NCI-H2029 treated with DMSO at 0.1 percent for 48 hours (cell line): Measurements from ENCODE around the gene ABLIM1.

Experiments used
- DNase-seq: peaks from one replicate; lab custom pipeline; 2025; lab: John Stamatoyannopoulos, UW

ABLIM1 gene

GRCh38 chr10:114487815-114488536, 170.1 kb downstream of the ABLIM1 start:
- no peak for DNase-seq

GRCh38 chr10:114486938-114487814, 170.9 kb downstream of the ABLIM1 start:
- DNase-seq, result no peak

- no peak for DNase-seq
Measured at GRCh38 chr10:114485696-114486400, 172.2 kb downstream of the ABLIM1 start.

- no peak for DNase-seq
Measured at GRCh38 chr10:114483575-114483974, 174.5 kb downstream of the ABLIM1 start.

- no peak for DNase-seq
Measured at GRCh38 chr10:114482480-114483304, 175.4 kb downstream of the ABLIM1 start.

- no peak for DNase-seq
Measured at GRCh38 chr10:114481055-114481454, 177.0 kb downstream of the ABLIM1 start.

- DNase-seq, result no peak
Measured at GRCh38 chr10:114479836-114480235, 178.2 kb downstream of the ABLIM1 start.

GRCh38 chr10:114479307-114479706, 178.8 kb downstream of the ABLIM1 start:
- no peak for DNase-seq

- no peak for DNase-seq
Measured at GRCh38 chr10:114478281-114478680, 179.8 kb downstream of the ABLIM1 start.

- no peak for DNase-seq
Measured at GRCh38 chr10:114477285-114477684, 180.8 kb downstream of the ABLIM1 start.

- no peak for DNase-seq
Measured at GRCh38 chr10:114474989-114475388, 183.1 kb downstream of the ABLIM1 start.

- DNase-seq, result no peak
Measured at GRCh38 chr10:114473776-114474175, 184.3 kb downstream of the ABLIM1 start.

- peak; percentile 77 for DNase-seq
Measured at GRCh38 chr10:114472877-114473253, 185.2 kb downstream of the ABLIM1 start.

GRCh38 chr10:114471906-114472876, 185.9 kb downstream of the ABLIM1 start:
- peak; percentile 77 for DNase-seq

GRCh38 chr10:114470956-114471905, 186.8 kb downstream of the ABLIM1 start:
- no peak for DNase-seq

GRCh38 chr10:114470361-114470760, 187.7 kb downstream of the ABLIM1 start:
- DNase-seq, result no peak

GRCh38 chr10:114458955-114459354, 199.1 kb downstream of the ABLIM1 start:
- no peak for DNase-seq

GRCh38 chr10:114458216-114458920, 199.7 kb downstream of the ABLIM1 start:
- DNase-seq, result no peak

GRCh38 chr10:114453576-114453975, 204.5 kb downstream of the ABLIM1 start:
- no peak for DNase-seq
